T-helper 1 cell treated with Interleukin-12 subunit alpha and Interleukin-12 subunit beta and Interleukin-4 antibody, amounts not matched to agents 30 μg/mL and 1 μg/mL, for 36 hours (primary cell): ENCODE results near the gene HEBP2.

Experiments
- H3K27ac Mint-ChIP-seq: one replicate; pipeline ENCODE4 v1.8.0; 2021; ENCODE audit warnings: mild to moderate bottlenecking, mixed read lengths
- H3K27me3 Mint-ChIP-seq: one replicate; pipeline ENCODE4 v1.8.0; 2021; ENCODE audit warnings: low read depth, mixed read lengths
- H3K36me3 Mint-ChIP-seq: one replicate; pipeline ENCODE4 v1.8.0; 2021; ENCODE audit warnings: low read depth, mixed read lengths
- H3K4me1 Mint-ChIP-seq: one replicate; pipeline ENCODE4 v1.8.0; 2021; ENCODE audit warnings: low read depth, mixed read lengths
- H3K4me3 Mint-ChIP-seq: one replicate; pipeline ENCODE4 v1.8.0; 2021; ENCODE audit warnings: mild to moderate bottlenecking, moderate library complexity, mixed read lengths
- H3K9me3 Mint-ChIP-seq: one replicate; pipeline ENCODE4 v1.8.0; 2021; ENCODE audit warnings: mixed read lengths

Gene HEBP2

DNA sequence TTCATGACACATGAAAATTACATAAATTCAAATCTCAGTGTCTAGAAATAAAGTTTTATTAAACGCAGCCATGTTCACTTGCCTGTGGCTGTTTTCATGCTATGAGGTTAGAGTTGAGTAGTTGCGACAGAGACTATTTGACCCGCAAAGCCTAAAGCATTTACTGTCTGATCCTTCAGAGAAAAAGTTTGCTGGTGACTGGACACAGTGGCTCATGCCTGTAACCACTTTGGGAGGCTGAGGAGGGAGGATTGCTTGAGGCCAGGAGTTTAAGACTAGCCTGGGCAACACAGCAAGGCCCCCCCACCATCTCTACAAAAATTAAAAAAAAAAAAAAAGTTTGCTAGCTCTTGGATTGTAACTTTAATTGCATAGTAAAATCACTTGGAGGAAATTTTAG, 17.1 kb upstream of the HEBP2 start:
- Mint-ChIP-seq H3K27me3 (peaks cover 20% of the 10 kb centered on the region), H3K9me3 (no peaks in the 10 kb centered on the region), H3K27ac (no peak overlapping the region), H3K4me3 (no peak overlapping the region), H3K4me1 (peaks cover 2% of the 10 kb centered on the region), H3K36me3 (no peaks in the 10 kb centered on the region)

DNA sequence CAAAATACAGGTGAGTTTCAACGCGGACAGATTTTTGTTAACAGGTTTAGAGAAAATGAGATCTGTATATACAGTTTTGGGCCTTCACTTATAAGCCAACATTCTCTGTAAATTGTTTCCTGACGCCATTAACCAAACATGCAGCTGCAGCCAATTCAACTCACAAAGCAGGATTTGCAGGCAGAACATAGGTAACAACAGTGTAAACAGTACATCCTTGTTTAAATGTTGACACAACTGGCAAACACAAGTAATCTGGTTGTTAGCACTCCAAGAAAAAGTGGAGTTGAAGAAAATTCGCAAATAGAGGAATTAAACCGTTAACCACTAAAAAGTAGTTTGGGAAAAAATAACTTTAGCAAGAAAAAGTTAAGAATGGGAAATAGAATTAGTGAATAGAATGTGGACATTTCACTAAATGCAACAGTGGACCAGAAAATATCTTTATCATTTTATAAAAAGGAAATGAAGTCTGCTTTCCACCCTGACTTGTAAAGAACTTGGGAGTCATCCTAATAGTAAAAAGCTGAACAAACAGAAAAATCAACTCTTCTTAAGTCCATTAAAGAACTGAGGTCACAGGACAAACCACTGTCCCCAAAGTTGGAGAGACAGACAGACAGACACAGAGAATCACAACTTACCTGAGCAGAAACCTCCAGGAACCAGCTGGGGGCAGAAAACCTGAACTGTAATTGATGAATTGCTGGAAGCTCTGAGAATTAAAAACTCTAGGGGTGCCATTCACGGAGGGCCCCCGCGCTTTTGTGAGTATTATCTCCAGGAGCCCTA, 16.2 kb upstream of the HEBP2 start:
- H3K4me3 Mint-ChIP-seq, result no peak overlapping the region
- H3K9me3 Mint-ChIP-seq, result no peaks in the 10 kb centered on the region
- no peak overlapping the region for H3K27ac Mint-ChIP-seq
- H3K27me3 Mint-ChIP-seq, result peaks cover 20% of the 10 kb centered on the region
- H3K4me1 Mint-ChIP-seq, result peaks cover 2% of the 10 kb centered on the region
- H3K36me3 Mint-ChIP-seq, result no peaks in the 10 kb centered on the region

DNA sequence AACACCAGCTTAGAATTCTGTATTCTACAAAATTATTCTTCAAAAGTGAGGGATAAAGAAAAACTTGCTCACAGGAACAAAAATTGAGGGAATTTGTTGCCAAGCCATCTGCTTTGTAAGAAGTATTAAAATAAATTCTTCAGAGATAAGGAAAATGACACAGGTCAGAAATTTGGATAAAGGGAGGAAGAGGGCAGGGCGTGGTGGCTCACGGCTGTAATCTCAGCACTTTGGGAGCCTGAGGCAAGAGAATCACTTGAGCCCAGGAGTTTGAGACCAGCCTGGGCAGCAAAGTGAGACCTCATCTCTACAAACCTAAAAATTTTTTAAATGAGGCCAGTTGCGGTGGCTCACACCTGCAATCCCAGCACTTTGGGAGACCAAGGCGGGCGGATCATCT, 14.5 kb upstream of the HEBP2 start:
- H3K4me3 Mint-ChIP-seq, result no peak overlapping the region
- peaks cover 20% of the 10 kb centered on the region for H3K27me3 Mint-ChIP-seq
- H3K36me3 Mint-ChIP-seq, result no peaks in the 10 kb centered on the region
- H3K4me1 Mint-ChIP-seq, result peaks cover 5% of the 10 kb centered on the region
- no peak overlapping the region for H3K27ac Mint-ChIP-seq
- no peaks in the 10 kb centered on the region for H3K9me3 Mint-ChIP-seq

DNA sequence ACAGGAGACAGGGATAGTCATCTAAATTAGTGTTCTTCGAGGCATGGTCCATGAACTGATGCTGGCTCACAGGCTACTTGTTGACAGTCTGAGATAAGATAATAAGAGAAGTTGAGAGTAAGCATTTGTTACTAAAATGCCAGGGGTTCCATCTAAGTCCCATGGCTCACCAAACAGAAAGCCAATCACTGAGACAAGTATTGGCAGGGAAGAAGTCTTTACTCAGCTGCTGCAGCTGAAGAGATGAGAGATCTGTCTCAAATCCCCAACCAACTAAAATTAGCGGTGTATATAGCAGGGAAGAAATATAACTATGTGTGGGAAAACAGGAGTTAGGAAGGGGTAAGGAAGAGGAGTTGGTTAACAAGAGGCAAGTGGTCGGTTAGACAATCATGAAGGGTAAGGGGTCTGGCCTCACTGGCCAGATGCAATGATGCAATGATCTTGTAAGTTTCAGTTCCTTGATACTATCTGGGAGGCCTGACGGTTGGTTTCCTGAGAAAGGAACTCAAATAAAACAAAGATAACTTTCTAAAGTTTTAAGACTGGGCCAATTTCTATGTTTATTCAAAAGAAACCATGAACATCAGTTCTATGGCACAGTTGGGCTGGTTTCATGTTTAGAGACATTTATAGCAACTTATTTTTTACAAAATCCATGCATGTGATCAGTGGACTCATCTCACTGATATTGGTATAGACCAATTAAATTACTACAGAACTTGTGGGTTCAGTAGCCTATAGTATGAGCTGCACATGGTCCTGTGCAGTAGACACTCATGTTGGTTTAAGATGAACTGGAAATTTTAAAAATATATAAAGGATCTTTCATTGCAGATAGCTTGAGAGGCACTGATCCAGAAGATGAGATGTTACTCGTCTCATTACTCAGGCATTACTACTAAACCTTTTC, 9.9 kb upstream of the HEBP2 start:
- Mint-ChIP-seq H3K27me3 (peaks cover 13% of the 10 kb centered on the region), H3K9me3 (no peaks in the 10 kb centered on the region), H3K4me1 (peaks cover 5% of the 10 kb centered on the region), H3K36me3 (no peaks in the 10 kb centered on the region), H3K27ac (no peak overlapping the region), H3K4me3 (no peak overlapping the region)

GRCh38 chr6:138396709-138397108, 7.3 kb upstream of the HEBP2 start:
- H3K4me1 Mint-ChIP-seq, result peaks cover 3% of the 10 kb centered on the region
- H3K27me3 Mint-ChIP-seq, result peaks cover 9% of the 10 kb centered on the region
- H3K36me3 Mint-ChIP-seq, result no peaks in the 10 kb centered on the region
- no peaks in the 10 kb centered on the region for H3K9me3 Mint-ChIP-seq
- no peak overlapping the region for H3K4me3 Mint-ChIP-seq
- no peak overlapping the region for H3K27ac Mint-ChIP-seq

DNA sequence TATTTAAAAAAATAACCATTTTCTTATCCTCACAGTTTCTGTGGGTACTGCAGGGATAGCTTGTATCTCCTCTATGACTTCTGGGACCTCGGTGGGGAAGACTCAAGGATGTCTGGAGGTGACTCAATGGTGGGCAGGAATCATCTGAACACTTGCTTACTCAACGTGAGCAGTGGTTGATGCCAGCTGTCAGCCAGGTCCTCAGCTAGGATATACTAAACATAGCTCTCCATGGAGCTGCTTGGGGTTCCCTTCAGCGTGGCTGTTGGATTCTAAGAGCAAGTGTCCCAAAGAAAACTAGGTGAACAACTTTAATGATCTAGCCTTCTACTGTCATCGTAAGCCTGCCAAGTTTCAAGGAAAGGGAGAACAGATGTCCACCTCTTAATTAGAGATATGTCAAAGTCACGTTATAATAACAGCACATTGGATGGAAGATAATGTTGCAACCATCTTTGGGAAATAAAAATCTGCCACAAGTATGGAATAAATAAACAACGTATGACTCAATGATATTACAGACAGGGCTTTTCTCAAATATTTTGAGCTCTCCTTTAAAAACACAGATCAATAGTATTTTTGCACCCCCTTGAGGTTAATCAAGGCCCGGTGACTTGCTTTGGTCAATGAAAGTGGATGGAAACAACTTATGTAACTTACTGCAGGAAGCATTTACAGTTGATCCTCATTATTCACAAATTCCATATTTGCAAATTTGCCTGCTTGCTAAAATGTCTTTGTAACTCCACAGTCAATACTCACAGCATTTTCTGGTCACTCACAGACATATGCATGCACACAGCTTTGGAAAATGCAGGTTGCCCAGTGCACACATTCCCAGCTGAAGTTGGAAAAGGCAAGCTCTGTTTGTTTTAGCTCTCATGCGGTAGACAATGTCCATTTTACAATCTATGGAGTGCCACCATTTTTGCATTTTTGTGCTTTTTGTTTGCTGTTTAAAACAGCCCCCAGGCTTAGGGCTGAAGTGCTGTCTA, 6.6 kb upstream of the HEBP2 start:
- H3K4me3 Mint-ChIP-seq, result no peak overlapping the region
- no peak overlapping the region for H3K27ac Mint-ChIP-seq
- no peaks in the 10 kb centered on the region for H3K9me3 Mint-ChIP-seq
- H3K27me3 Mint-ChIP-seq, result peaks cover 14% of the 10 kb centered on the region
- H3K36me3 Mint-ChIP-seq, result no peaks in the 10 kb centered on the region
- peaks cover 3% of the 10 kb centered on the region for H3K4me1 Mint-ChIP-seq

DNA sequence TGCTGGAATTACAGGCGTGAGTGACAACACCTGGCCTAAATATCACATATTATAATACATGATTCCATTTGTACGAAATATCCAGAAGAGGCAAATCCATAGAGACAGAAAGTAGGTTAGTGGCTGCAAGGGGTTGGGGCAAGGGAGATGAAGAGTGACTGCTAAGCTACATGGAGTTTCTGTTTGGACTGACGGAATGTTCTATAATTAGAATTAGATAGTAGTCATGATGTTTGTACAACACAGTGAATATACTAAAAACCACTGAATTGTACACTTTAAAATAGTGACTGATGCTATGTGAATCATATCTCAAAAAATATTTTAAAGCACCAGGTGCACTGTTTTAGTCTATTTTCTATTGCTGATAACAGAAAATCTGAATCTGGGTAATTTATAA, 3.7 kb upstream of the HEBP2 start:
- no peak overlapping the region for H3K4me3 Mint-ChIP-seq
- H3K27ac Mint-ChIP-seq, result no peak overlapping the region
- H3K27me3 Mint-ChIP-seq, result peaks cover 20% of the 10 kb centered on the region
- peaks cover 4% of the 10 kb centered on the region for H3K4me1 Mint-ChIP-seq
- H3K36me3 Mint-ChIP-seq, result peaks cover 1% of the 10 kb centered on the region
- no peaks in the 10 kb centered on the region for H3K9me3 Mint-ChIP-seq

DNA sequence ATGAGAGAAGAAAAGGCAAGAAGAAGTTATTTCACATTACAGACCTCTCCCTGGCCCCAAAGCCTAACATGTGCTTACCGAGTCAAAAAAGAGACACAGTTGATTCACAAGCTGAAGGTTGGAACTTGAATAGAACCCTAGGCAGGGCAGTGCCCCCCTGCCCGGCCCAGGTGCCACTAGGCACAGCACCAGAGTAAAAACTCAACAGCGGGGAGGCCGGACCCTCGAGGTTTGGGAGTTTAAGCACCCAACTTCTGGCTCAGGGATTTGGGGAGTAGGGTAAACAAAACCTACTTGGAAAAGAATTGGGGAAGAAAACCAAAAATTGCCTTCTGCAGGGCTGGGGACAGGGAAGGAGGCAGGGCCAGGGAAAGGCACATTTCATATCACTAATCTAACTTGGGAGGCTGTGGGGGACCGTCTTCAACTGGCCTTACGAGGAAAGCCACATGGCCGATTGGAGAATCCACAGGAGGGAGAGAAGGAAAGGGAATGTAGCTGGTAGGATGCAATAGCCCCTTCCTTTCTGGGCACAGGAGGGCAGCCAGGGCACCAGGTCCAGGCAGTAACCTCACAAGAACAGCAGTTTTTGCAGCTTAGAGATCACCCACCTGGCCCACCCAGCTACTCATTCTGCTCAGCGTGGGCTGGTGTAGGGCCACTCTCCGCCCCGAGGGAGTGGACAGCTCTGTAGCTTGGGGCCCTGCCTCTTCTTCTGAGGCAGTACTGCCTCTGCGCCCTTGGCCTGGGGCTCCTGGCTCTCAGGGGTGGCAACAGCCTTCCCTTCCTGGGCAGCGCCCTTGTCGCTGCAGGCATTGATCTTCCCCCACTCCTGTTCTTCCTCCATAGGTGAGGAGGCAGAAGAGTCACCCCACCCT, 1.8 kb upstream of the HEBP2 start:
- H3K4me1 Mint-ChIP-seq, result peaks cover 10% of the 10 kb centered on the region
- H3K4me3 Mint-ChIP-seq, result no peak overlapping the region
- peaks cover 7% of the 10 kb centered on the region for H3K36me3 Mint-ChIP-seq
- peaks cover 20% of the 10 kb centered on the region for H3K27me3 Mint-ChIP-seq
- no peak overlapping the region for H3K27ac Mint-ChIP-seq
- no peaks in the 10 kb centered on the region for H3K9me3 Mint-ChIP-seq

DNA sequence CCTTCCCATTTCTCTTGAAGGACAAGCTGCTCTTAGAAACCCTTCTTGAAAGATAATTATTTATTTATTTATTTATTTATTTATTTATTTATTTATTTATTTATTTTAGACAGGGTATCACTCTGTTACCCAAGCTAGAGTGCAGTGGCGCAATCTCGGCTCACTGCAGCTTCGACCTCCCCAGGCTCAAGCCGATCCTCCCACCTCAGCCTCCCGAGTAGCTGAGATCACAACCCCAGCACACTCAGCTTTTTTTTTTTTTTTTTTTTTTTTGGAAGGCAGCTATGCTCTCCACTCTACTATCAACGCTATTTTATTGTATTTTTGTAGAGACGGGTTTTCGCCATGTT, 1.2 kb upstream of the HEBP2 start:
- Mint-ChIP-seq H3K27ac (no peak overlapping the region), H3K9me3 (no peaks in the 10 kb centered on the region), H3K27me3 (peaks cover 20% of the 10 kb centered on the region), H3K4me3 (peak overlapping the region; percentile 50), H3K4me1 (peaks cover 10% of the 10 kb centered on the region), H3K36me3 (peaks cover 11% of the 10 kb centered on the region)

DNA sequence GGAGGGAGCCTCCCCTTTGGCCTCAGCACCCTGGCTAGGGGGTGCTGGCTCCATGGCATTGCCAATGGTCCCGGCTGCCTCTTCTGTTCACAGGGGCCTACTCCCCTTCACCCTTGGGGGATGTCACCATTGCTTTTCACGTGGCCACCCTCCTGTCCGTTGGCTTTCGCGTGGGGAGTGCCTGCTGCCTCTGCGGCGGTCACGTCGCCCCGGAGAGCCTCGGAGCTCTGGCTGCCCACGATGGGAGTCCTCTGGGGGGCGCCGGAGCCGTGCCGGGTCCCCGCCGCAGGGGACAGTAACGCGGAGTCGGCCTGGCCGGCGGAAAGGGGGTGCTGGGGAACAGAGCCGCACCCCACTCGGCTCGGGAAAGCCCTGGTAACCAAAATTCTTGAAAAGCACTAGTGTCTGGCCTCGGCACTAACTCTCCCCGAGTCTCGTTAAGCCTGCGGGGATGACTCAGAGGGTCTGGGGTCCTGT, 661 bp upstream of the HEBP2 start:
- peaks cover 10% of the 10 kb centered on the region for H3K4me1 Mint-ChIP-seq
- H3K4me3 Mint-ChIP-seq, result peak overlapping the region; percentile 76
- no peak overlapping the region for H3K27ac Mint-ChIP-seq
- H3K27me3 Mint-ChIP-seq, result peaks cover 20% of the 10 kb centered on the region
- no peaks in the 10 kb centered on the region for H3K9me3 Mint-ChIP-seq
- H3K36me3 Mint-ChIP-seq, result peaks cover 14% of the 10 kb centered on the region

DNA sequence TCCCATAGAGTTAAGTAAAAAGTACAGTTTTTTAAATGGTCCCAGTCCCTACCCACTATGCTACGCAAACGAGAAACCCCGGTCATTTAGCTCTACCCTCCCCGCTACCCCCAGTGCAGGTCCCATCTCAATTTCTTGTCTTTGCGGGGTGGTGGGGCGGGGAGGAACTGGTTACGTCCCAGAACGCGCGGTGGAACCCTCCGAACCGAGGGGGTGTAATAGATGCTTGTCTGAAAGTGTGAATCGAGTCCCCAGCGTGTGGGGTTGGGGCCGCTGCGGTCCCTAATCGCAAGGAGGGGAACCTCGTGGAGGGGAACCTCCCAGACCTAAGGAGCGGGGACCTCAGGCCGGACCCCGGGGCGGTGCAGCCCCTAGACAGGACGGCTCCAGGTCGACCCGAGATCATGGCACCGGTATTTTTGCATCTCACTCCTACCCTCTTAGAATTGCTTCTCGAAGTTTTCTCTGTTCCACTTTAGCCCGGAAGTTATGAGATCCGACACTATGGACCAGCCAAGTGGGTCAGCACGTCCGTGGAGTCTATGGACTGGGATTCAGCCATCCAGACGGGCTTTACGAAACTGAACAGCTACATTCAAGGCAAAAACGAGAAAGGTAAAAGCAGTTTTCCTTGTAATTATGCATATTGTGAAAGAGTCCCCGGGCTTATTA, 779 bp downstream of the HEBP2 start:
- Mint-ChIP-seq H3K27ac (peak overlapping the region; percentile 76), H3K27me3 (peaks cover 20% of the 10 kb centered on the region), H3K36me3 (peaks cover 25% of the 10 kb centered on the region), H3K4me1 (peaks cover 13% of the 10 kb centered on the region), H3K4me3 (peak overlapping the region; percentile 82), H3K9me3 (no peaks in the 10 kb centered on the region)

DNA sequence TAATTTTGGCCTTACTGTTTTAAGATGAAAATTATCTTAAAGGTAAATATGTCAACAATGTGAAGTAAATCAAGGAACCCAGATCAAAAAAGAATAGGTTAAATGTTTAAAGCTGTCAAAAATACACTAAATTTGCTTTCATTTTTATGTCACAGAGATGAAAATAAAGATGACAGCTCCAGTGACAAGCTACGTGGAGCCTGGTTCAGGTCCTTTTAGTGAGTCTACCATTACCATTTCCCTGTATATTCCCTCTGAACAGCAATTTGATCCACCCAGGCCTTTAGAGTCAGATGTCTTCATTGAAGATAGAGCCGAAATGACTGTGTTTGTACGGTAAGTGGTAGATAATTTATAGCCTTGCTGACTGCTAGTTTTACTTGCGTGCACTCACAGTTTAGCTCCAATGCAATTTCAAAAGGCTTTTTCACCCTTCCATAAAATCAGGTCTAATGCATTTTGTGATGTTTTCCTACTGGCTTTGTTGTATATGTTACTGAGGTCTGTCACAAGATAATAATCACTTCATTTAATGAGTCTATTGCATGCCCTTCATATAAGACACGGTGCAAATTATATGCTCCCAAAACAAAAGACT, 1.9 kb downstream of the HEBP2 start:
- no peaks in the 10 kb centered on the region for H3K9me3 Mint-ChIP-seq
- H3K4me3 Mint-ChIP-seq, result peak overlapping the region; percentile 45
- H3K36me3 Mint-ChIP-seq, result peaks cover 33% of the 10 kb centered on the region
- peaks cover 18% of the 10 kb centered on the region for H3K27me3 Mint-ChIP-seq
- H3K27ac Mint-ChIP-seq, result no peak overlapping the region
- peaks cover 21% of the 10 kb centered on the region for H3K4me1 Mint-ChIP-seq

DNA sequence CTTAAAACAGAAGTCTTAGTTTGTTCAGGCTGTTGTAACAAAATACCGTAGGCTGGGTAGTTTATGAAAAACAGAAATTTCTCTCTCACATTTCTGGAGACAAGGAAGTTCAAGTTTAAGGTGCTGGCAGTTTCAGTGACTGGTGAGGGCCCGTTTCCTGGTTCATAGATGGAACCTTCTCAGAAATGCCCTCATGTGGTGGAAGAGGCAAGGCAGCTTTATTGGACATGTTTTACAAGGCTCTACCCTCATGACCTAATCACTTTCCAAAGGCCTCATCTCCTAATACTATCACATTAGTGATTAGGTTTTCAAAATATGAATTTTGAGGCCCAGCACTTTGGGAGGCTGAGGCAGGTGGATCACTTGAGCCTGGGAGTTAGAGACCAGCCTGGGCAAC, 2.4 kb downstream of the HEBP2 start:
- H3K4me3 Mint-ChIP-seq, result no peak overlapping the region
- no peak overlapping the region for H3K27ac Mint-ChIP-seq
- H3K27me3 Mint-ChIP-seq, result peaks cover 12% of the 10 kb centered on the region
- no peaks in the 10 kb centered on the region for H3K9me3 Mint-ChIP-seq
- peaks cover 26% of the 10 kb centered on the region for H3K4me1 Mint-ChIP-seq
- H3K36me3 Mint-ChIP-seq, result peaks cover 36% of the 10 kb centered on the region
